Measurements from ENCODE around the gene MMEL1.
"Not testable (repeated sequence)": the region's sequence is repeated elsewhere in the genome, so short reads cannot be mapped to it uniquely, and the experiment has no call there.

Gene MMEL1

GRCh38 chr1:2556678-2557481 lies 75.9 kb downstream of the MMEL1 start:
- DNase-seq, result peak in 1 of 14 donors; percentile 51

- peak in 7 of 14 donors; percentile 32 to 65 (median 52) for DNase-seq
These were observed 76.5 kb downstream of the MMEL1 start, which contains the start of gene TNFRSF14 for GRCh38 chr1:2556277-2556677. Gene TNFRSF14, plus strand, starts transcription at chr1:2556371. Its CDS starts 294 bp downstream, at chr1:2556665.

GRCh38 chr1:2555634-2556276 lies 77.1 kb downstream of the MMEL1 start:
- DNase-seq, result peak in 10 of 14 donors; percentile 22 to 65 (median 48)

- DNase-seq, result peak in 1 of 14 donors; percentile 24
These were observed 78.0 kb downstream of the MMEL1 start for GRCh38 chr1:2554621-2555387.

GRCh38 chr1:2553871-2554620 lies 78.8 kb downstream of the MMEL1 start:
- no peak for DNase-seq

- DNase-seq, result not testable (repeated sequence)
These were observed 79.7 kb downstream of the MMEL1 start for GRCh38 chr1:2553076-2553475.

- DNase-seq, result no peak
These were observed 80.6 kb downstream of the MMEL1 start for GRCh38 chr1:2552189-2552588.

GRCh38 chr1:2551544-2551943 lies 81.3 kb downstream of the MMEL1 start:
- DNase-seq, result not testable (repeated sequence)

GRCh38 chr1:2550309-2550861 lies 82.4 kb downstream of the MMEL1 start:
- not testable (repeated sequence) for DNase-seq

GRCh38 chr1:2549367-2550029 lies 83.3 kb downstream of the MMEL1 start:
- not testable (repeated sequence) for DNase-seq

- DNase-seq, result peak in 13 of 14 donors; percentile 41 to 82 (median 72)
These were observed 84.7 kb downstream of the MMEL1 start for GRCh38 chr1:2548068-2548589.

- no peak for DNase-seq
These were observed 85.4 kb downstream of the MMEL1 start for GRCh38 chr1:2547210-2548067.

GRCh38 chr1:2546515-2547209 lies 86.2 kb downstream of the MMEL1 start:
- DNase-seq, result peak in 9 of 14 donors; percentile 14 to 47 (median 38)

- peak in 12 of 14 donors; percentile 19 to 79 (median 52) for DNase-seq
These were observed 86.9 kb downstream of the MMEL1 start for GRCh38 chr1:2545754-2546514.

- DNase-seq, result peak in 3 of 14 donors; percentile 17 to 23 (median 23)
These were observed 87.8 kb downstream of the MMEL1 start for GRCh38 chr1:2544875-2545640.

GRCh38 chr1:2544093-2544874 lies 88.5 kb downstream of the MMEL1 start:
- peak in 2 of 14 donors; percentile 17 to 35 for DNase-seq
